ENCODE data around the gene CHRNB1.

Gene CHRNB1

GRCh38 chr17:7408863-7409262 is 36.0 kb upstream of the CHRNB1 start:
- H3K4ac ChIP-seq (ENCODE audit: low read depth, low read length), result no peak overlapping the region

GRCh38 chr17:7409716-7410115 is 35.1 kb upstream of the CHRNB1 start:
- H4K8ac ChIP-seq (ENCODE audit: low read depth, low read length), result no peak overlapping the region
- H3K79me1 ChIP-seq (ENCODE audit: low read length), result peaks cover 4% of the 10 kb centered on the region
- H3K14ac ChIP-seq (ENCODE audit: low read length), result no peak overlapping the region
- no peak overlapping the region for H2AK5ac ChIP-seq (ENCODE audit: low read length)
- no peak overlapping the region for H3K4me3 ChIP-seq (ENCODE audit: low read depth, low read length)
- peaks cover 2% of the 10 kb centered on the region for H3K79me2 ChIP-seq (ENCODE audit: control insufficient read depth, insufficient read depth, low read length, poor library complexity)
- H3K9ac ChIP-seq (ENCODE audit: low read length), result no peak overlapping the region
- peaks cover 0 to 7% of the 10 kb centered on the region in 2 experiments for H3K4me1 ChIP-seq (ENCODE audit: control insufficient read depth in 1 of 2, insufficient read depth in 2 of 2, low read length in 2 of 2)
- no peak overlapping the region for H3K4me2 ChIP-seq (ENCODE audit: low read length)
- H4K12ac ChIP-seq (ENCODE audit: low read depth, low read length), result no peak overlapping the region
- H3K23ac ChIP-seq (ENCODE audit: low read length), result no peak overlapping the region
- H4K91ac ChIP-seq (ENCODE audit: low read depth, low read length), result no peak overlapping the region
- no peaks in the 10 kb centered on the region for H3K27me3 ChIP-seq (ENCODE audit: insufficient read depth, low read length)
- H3K4ac ChIP-seq (ENCODE audit: low read depth, low read length), result no peak overlapping the region
- H3K27ac ChIP-seq (ENCODE audit: low read depth, low read length), result no peak overlapping the region
- no peak overlapping the region for H2BK5ac ChIP-seq (ENCODE audit: low read depth, low read length, poor library complexity)
- no peak overlapping the region for H2AFZ ChIP-seq (ENCODE audit: insufficient read depth, low read length, poor library complexity)
- peaks cover 18 to 23% of the 10 kb centered on the region in 2 experiments for H3K36me3 ChIP-seq (ENCODE audit: control insufficient read depth in 1 of 2, insufficient read depth in 2 of 2, low read length in 2 of 2)
- no peak overlapping the region for H2BK120ac ChIP-seq (ENCODE audit: insufficient read depth, low read length, poor library complexity)
- no peak overlapping the region for H3K18ac ChIP-seq (ENCODE audit: low read length)
- no CpG with 5 or more reads among the region's 6 CpGs for WGBS (ENCODE audit: extremely low coverage, insufficient coverage, insufficient read length)
- H3K9me3 ChIP-seq (ENCODE audit: insufficient read depth, low read depth, low read length), result no peaks in the 10 kb centered on the region
- no peak overlapping the region for H2BK12ac ChIP-seq (ENCODE audit: low read length)
- no peak for DNase-seq

More at GRCh38 chr17:7408863-7409262, 36.0 kb upstream of the CHRNB1 start:
- Histone ChIP-seq H3K4me3 (ENCODE audit: low read depth, low read length) (no peak overlapping the region), H3K18ac (ENCODE audit: low read length) (no peak overlapping the region), H2BK5ac (ENCODE audit: low read depth, low read length, poor library complexity) (no peak overlapping the region), H2AK5ac (ENCODE audit: low read length) (no peak overlapping the region), H2BK12ac (ENCODE audit: low read length) (no peak overlapping the region), H3K23ac (ENCODE audit: low read length) (no peak overlapping the region), H3K79me2 (ENCODE audit: control insufficient read depth, insufficient read depth, low read length, poor library complexity) (peaks cover 3% of the 10 kb centered on the region), H3K36me3 (ENCODE audit: control insufficient read depth in 1 of 2, insufficient read depth in 2 of 2, low read length in 2 of 2) (peaks cover 17 to 18% of the 10 kb centered on the region in 2 experiments), H3K27ac (ENCODE audit: low read depth, low read length) (no peak overlapping the region), H4K12ac (ENCODE audit: low read depth, low read length) (no peak overlapping the region), H3K9ac (ENCODE audit: low read length) (no peak overlapping the region), H3K4me1 (ENCODE audit: control insufficient read depth in 1 of 2, insufficient read depth in 2 of 2, low read length in 2 of 2) (peaks cover 0 to 7% of the 10 kb centered on the region in 2 experiments), H2BK120ac (ENCODE audit: insufficient read depth, low read length, poor library complexity) (no peak overlapping the region), H3K79me1 (ENCODE audit: low read length) (peaks cover 7% of the 10 kb centered on the region), H4K91ac (ENCODE audit: low read depth, low read length) (no peak overlapping the region), H3K4me2 (ENCODE audit: low read length) (no peak overlapping the region), H2AFZ (ENCODE audit: insufficient read depth, low read length, poor library complexity) (no peak overlapping the region), H3K9me3 (ENCODE audit: insufficient read depth, low read depth, low read length) (no peaks in the 10 kb centered on the region), H3K14ac (ENCODE audit: low read length) (no peak overlapping the region), H4K8ac (ENCODE audit: low read depth, low read length) (no peak overlapping the region), H3K27me3 (ENCODE audit: insufficient read depth, low read length) (no peaks in the 10 kb centered on the region)
- no CpG with 5 or more reads among the region's 6 CpGs for WGBS (ENCODE audit: extremely low coverage, insufficient coverage, insufficient read length)
- no peak for DNase-seq

DNA sequence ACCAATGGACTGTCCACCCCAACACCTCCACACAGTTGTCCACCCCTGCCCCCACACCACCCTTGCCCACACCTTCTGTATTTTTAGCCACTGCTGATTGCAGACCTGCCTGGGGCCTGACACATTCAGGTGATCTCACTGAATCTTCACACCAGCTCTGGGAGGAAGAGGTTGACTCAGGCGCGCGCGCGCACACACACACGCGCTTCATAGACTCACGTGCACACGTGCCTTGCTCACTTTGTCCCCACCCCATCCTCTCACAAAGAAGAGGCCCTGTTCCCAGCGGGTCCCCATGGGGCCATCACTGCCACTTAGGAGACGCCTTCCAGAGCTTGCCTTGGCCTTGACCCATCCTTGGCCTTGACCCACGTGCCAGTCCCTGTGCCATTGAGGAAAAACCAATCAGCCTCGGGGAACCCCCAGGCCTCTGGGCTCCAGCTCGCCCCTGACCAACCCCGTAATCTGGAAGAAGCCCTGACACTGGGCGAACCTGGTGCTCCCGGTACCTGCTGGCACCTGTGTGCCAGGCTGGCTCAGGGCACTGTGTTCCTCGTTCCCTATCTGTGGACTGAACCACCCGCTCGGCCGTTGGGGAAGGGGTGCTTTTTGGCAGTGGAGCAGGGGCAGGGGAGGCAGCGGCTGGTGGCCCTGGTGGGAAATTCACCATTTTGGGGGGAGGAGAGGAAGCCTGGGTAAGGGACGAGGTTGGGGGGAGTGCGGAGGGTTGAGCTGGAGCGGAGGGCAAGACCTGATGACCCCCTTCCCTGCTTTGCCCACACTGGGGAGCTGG is 34.0 kb upstream of the CHRNB1 start:
- H4K12ac ChIP-seq (ENCODE audit: low read depth, low read length), result no peak overlapping the region
- WGBS (ENCODE audit: extremely low coverage, insufficient coverage, insufficient read length), result no CpG with 5 or more reads among the region's 25 CpGs

DNA sequence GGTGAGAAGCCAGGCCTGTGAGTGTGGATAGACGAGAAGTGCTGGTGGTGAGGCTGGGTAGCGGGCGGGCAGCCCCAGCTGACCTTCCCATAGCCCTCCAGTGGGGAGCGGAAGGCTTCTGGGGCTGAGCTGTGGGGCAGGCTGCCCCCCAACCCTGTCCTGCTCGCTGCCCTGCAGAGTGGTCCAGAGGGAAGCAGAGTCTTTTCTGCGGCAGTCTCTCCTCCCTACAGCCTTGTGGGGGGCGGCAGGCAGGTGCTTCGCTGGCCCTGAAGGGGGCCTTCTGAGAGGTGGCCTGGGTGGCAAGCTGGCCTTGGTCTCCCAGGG is 33.5 kb upstream of the CHRNB1 start:
- Histone ChIP-seq H3K9ac (ENCODE audit: low read length) (no peak overlapping the region), H2BK12ac (ENCODE audit: low read length) (no peak overlapping the region), H3K18ac (ENCODE audit: low read length) (no peak overlapping the region), H3K4me1 (ENCODE audit: control insufficient read depth in 1 of 2, insufficient read depth in 2 of 2, low read length in 2 of 2) (no peaks in the 10 kb centered on the region), H3K23ac (ENCODE audit: low read length) (no peak overlapping the region), H3K79me1 (ENCODE audit: low read length) (no peaks in the 10 kb centered on the region), H3K14ac (ENCODE audit: low read length) (no peak overlapping the region), H3K4me3 (ENCODE audit: low read depth, low read length) (no peak overlapping the region), H2AFZ (ENCODE audit: insufficient read depth, low read length, poor library complexity) (no peak overlapping the region), H3K4ac (ENCODE audit: low read depth, low read length) (no peak overlapping the region), H2AK5ac (ENCODE audit: low read length) (no peak overlapping the region), H4K8ac (ENCODE audit: low read depth, low read length) (no peak overlapping the region), H4K91ac (ENCODE audit: low read depth, low read length) (no peak overlapping the region), H3K79me2 (ENCODE audit: control insufficient read depth, insufficient read depth, low read length, poor library complexity) (no peaks in the 10 kb centered on the region), H3K4me2 (ENCODE audit: low read length) (no peak overlapping the region), H3K9me3 (ENCODE audit: insufficient read depth, low read depth, low read length) (no peaks in the 10 kb centered on the region), H3K27me3 (ENCODE audit: insufficient read depth, low read length) (no peaks in the 10 kb centered on the region), H3K27ac (ENCODE audit: low read depth, low read length) (no peak overlapping the region), H2BK5ac (ENCODE audit: low read depth, low read length, poor library complexity) (no peak overlapping the region), H3K36me3 (ENCODE audit: control insufficient read depth in 1 of 2, insufficient read depth in 2 of 2, low read length in 2 of 2) (peaks cover 28 to 34% of the 10 kb centered on the region in 2 experiments), H2BK120ac (ENCODE audit: insufficient read depth, low read length, poor library complexity) (no peak overlapping the region), H4K12ac (ENCODE audit: low read depth, low read length) (no peak overlapping the region)
- WGBS (ENCODE audit: extremely low coverage, insufficient coverage, insufficient read length), result no CpG with 5 or more reads among the region's 8 CpGs
- no peak for DNase-seq

More for the DNA sequence above, 34.0 kb upstream of the CHRNB1 start:
- Histone ChIP-seq H2BK12ac (ENCODE audit: low read length) (no peak overlapping the region), H3K27me3 (ENCODE audit: insufficient read depth, low read length) (no peaks in the 10 kb centered on the region), H2BK5ac (ENCODE audit: low read depth, low read length, poor library complexity) (no peak overlapping the region), H4K91ac (ENCODE audit: low read depth, low read length) (no peak overlapping the region), H3K4me3 (ENCODE audit: low read depth, low read length) (no peak overlapping the region), H3K9me3 (ENCODE audit: insufficient read depth, low read depth, low read length) (no peaks in the 10 kb centered on the region), H3K9ac (ENCODE audit: low read length) (no peak overlapping the region), H3K79me1 (ENCODE audit: low read length) (no peaks in the 10 kb centered on the region), H3K23ac (ENCODE audit: low read length) (no peak overlapping the region), H3K4ac (ENCODE audit: low read depth, low read length) (no peak overlapping the region), H3K36me3 (ENCODE audit: control insufficient read depth in 1 of 2, insufficient read depth in 2 of 2, low read length in 2 of 2) (peaks cover 26 to 34% of the 10 kb centered on the region in 2 experiments), H3K18ac (ENCODE audit: low read length) (no peak overlapping the region), H3K27ac (ENCODE audit: low read depth, low read length) (no peak overlapping the region), H2AFZ (ENCODE audit: insufficient read depth, low read length, poor library complexity) (no peak overlapping the region), H2AK5ac (ENCODE audit: low read length) (no peak overlapping the region), H3K4me2 (ENCODE audit: low read length) (no peak overlapping the region), H3K79me2 (ENCODE audit: control insufficient read depth, insufficient read depth, low read length, poor library complexity) (no peaks in the 10 kb centered on the region), H3K14ac (ENCODE audit: low read length) (no peak overlapping the region), H4K8ac (ENCODE audit: low read depth, low read length) (no peak overlapping the region), H2BK120ac (ENCODE audit: insufficient read depth, low read length, poor library complexity) (no peak overlapping the region), H3K4me1 (ENCODE audit: control insufficient read depth in 1 of 2, insufficient read depth in 2 of 2, low read length in 2 of 2) (no peaks in the 10 kb centered on the region)
- DNase-seq, result no peak

All from trophoblast cell (in vitro differentiated cells and primary cell).